ENCODE data around the gene KLK12.

KLK12 gene

DNA sequence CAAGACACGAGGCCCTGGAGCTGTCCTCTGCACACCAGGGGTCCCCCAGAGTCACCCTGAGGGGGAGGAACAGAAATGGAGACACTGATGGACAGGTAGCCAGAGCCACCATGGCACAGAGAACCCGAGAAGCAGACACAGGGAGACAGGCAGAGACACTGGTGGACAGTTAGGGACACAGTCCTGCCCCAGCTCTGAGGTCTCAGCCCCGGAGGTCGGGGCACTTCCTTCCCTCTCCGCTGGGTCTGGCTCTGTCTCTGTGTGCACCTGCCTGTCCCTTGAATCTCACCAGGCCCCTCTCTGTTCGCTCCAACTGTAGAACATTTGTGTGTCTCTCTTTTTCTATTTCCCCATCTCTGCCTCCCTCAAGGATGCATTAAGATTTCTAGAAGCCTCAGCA is 43.3 kb upstream of the KLK12 start:
- Histone ChIP-seq H3K79me2 (ENCODE audit: insufficient read depth, low read depth) (no peaks in the 10 kb centered on the region), H3K27me3 (ENCODE audit: insufficient read depth, low read depth) (peaks cover 20% of the 10 kb centered on the region; the same call in 1 of the 2 replicates)
- TF ChIP-seq, protein P1, sequence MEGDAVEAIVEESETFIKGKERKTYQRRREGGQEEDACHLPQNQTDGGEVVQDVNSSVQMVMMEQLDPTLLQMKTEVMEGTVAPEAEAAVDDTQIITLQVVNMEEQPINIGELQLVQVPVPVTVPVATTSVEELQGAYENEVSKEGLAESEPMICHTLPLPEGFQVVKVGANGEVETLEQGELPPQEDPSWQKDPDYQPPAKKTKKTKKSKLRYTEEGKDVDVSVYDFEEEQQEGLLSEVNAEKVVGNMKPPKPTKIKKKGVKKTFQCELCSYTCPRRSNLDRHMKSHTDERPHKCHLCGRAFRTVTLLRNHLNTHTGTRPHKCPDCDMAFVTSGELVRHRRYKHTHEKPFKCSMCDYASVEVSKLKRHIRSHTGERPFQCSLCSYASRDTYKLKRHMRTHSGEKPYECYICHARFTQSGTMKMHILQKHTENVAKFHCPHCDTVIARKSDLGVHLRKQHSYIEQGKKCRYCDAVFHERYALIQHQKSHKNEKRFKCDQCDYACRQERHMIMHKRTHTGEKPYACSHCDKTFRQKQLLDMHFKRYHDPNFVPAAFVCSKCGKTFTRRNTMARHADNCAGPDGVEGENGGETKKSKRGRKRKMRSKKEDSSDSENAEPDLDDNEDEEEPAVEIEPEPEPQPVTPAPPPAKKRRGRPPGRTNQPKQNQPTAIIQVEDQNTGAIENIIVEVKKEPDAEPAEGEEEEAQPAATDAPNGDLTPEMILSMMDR (conservative IDR thresholded peaks at IDR 0.05; ENCODE audit: low read depth, low read length), result no peak

DNA sequence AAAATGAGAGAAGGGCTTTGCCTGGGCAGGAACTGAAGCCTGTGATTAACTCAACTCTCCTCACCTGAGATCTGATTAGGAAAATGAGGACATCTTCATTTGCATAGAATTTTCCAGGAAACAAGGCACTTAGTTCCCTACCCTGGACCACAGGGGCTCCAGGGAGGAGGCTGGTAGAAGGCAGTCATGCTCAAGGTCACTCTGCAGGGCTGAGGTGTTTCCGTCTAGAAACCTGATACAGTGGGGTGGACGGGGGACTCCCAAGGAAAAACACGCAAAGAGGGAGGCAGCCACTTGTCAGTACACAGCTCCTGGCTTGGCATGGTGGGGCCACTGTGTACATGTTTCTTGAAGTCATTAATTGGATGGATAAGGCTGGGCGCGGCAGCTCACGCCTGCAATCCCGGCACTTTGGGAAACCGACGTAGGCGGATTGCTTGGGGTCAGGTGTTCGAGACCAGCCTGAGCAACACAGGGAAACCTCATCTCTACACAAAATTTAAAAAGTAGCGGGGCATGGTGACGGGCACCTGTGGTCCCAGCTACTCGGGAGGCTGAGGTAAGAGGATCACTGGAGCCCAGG is 41.9 kb upstream of the KLK12 start:
- H3K9ac ChIP-seq, result no peak overlapping the region
- H3K27me3 ChIP-seq (ENCODE audit: insufficient read depth, low read depth), result peaks cover 18% of the 10 kb centered on the region; the same call in 1 of the 2 replicates
- TF ChIP-seq, protein P1 (conservative IDR thresholded peaks at IDR 0.05; ENCODE audit: low read depth, low read length), result no peak
- H2AFZ ChIP-seq (ENCODE audit: low read depth), result no peak overlapping the region
- no peak overlapping the region for H3K4me3 ChIP-seq (IDR thresholded peaks at IDR 0.05; ENCODE audit: insufficient read depth, low read depth, low read length)
- H3K4me1 ChIP-seq (ENCODE audit: low read depth, poor library complexity, severe bottlenecking), result no peaks in the 10 kb centered on the region
- H3K4me2 ChIP-seq, result no peak overlapping the region
- H4K20me1 ChIP-seq (ENCODE audit: insufficient read depth), result no peaks in the 10 kb centered on the region
- no peak overlapping the region for H3K27ac ChIP-seq
- no peaks in the 10 kb centered on the region for H3K36me3 ChIP-seq (ENCODE audit: insufficient read depth)
- no peaks in the 10 kb centered on the region for H3K79me2 ChIP-seq (ENCODE audit: insufficient read depth, low read depth)

More for the DNA sequence above, 43.3 kb upstream of the KLK12 start:
- no peak overlapping the region for H3K9ac ChIP-seq
- H2AFZ ChIP-seq (ENCODE audit: low read depth), result no peak overlapping the region
- no peaks in the 10 kb centered on the region for H4K20me1 ChIP-seq (ENCODE audit: insufficient read depth)
- H3K4me3 ChIP-seq (IDR thresholded peaks at IDR 0.05; ENCODE audit: insufficient read depth, low read depth, low read length), result no peak overlapping the region
- no peak overlapping the region for H3K4me2 ChIP-seq
- no peaks in the 10 kb centered on the region for H3K4me1 ChIP-seq (ENCODE audit: low read depth, poor library complexity, severe bottlenecking)
- no peaks in the 10 kb centered on the region for H3K36me3 ChIP-seq (ENCODE audit: insufficient read depth)
- H3K27ac ChIP-seq, result no peak overlapping the region

DNA sequence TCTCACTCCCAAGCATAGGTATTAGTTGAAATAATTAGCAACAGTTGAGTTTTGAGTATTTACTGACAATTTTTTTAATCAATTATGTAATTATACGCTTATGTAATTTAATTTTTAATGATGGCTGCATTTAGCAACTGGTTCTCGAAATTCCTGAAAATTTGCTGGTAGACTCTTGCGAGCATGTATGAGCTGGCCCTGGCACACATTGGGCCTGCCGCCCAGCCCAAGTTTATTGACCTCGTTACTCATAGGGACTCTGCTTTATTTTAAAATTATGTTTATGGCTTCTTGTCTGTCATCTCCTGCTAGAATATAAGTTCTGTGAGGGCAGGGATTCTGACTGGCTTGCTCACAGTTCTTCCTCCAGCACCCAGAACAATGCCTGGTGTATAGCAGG is 41.2 kb upstream of the KLK12 start:
- Histone ChIP-seq H3K36me3 (ENCODE audit: insufficient read depth) (no peaks in the 10 kb centered on the region), H3K27me3 (ENCODE audit: insufficient read depth, low read depth) (peaks cover 10% of the 10 kb centered on the region; the same call in 1 of the 2 replicates)

DNA sequence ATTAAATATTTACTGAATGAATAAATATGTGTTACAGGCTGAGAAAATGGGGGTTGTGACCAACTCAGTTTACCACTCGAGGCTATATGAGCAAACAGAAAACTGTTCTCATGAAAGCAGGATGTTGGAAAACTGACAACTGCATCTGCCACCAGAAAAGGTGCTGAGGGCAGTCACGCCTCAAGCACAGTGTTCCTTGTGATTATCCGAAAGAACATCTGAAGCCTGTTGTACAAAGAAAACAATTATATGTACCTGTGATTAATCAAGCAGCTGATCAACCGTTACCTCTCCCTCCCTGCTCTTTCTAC is 36.2 kb upstream of the KLK12 start:
- TF ChIP-seq, protein P1 (conservative IDR thresholded peaks at IDR 0.05; ENCODE audit: low read depth, low read length), result no peak

More for the DNA sequence above, 41.2 kb upstream of the KLK12 start:
- TF ChIP-seq, protein P1 (conservative IDR thresholded peaks at IDR 0.05; ENCODE audit: low read depth, low read length), result no peak
- Histone ChIP-seq H4K20me1 (ENCODE audit: insufficient read depth) (no peaks in the 10 kb centered on the region), H3K4me1 (ENCODE audit: low read depth, poor library complexity, severe bottlenecking) (no peaks in the 10 kb centered on the region), H2AFZ (ENCODE audit: low read depth) (no peak overlapping the region), H3K9ac (no peak overlapping the region), H3K4me2 (no peak overlapping the region), H3K27ac (no peak overlapping the region), H3K4me3 (IDR thresholded peaks at IDR 0.05; ENCODE audit: insufficient read depth, low read depth, low read length) (no peak overlapping the region), H3K79me2 (ENCODE audit: insufficient read depth, low read depth) (no peaks in the 10 kb centered on the region)

More for the DNA sequence above, 36.2 kb upstream of the KLK12 start:
- Histone ChIP-seq H3K4me1 (ENCODE audit: low read depth, poor library complexity, severe bottlenecking) (no peaks in the 10 kb centered on the region), H3K4me3 (IDR thresholded peaks at IDR 0.05; ENCODE audit: insufficient read depth, low read depth, low read length) (no peak overlapping the region), H3K4me2 (no peak overlapping the region), H2AFZ (ENCODE audit: low read depth) (no peak overlapping the region), H3K27me3 (ENCODE audit: insufficient read depth, low read depth) (no peaks in the 10 kb centered on the region; the same call in 1 of the 2 replicates), H3K27ac (no peak overlapping the region), H3K9ac (no peak overlapping the region), H4K20me1 (ENCODE audit: insufficient read depth) (no peaks in the 10 kb centered on the region), H3K79me2 (ENCODE audit: insufficient read depth, low read depth) (no peaks in the 10 kb centered on the region), H3K36me3 (ENCODE audit: insufficient read depth) (no peaks in the 10 kb centered on the region)
